Right cardiac atrium (tissue), 5 donors: ENCODE results near the gene SLC22A9. TPM values are rescaled to one million over a fixed set of nuclear protein-coding genes. Genes with fewer than 3 reads are reported as not detected.
"Not testable (repeated sequence)": the region's sequence is repeated elsewhere in the genome, so short reads cannot be mapped to it uniquely, and the experiment has no call there.

Source experiments
- ATAC-seq, 2 donors: fragments of 200-7000 bp; cut with Tn5 transposase; one replicate each; pipeline versions ENCODE4 v1.8.0 to v1.9.1; 2020; ENCODE audit warnings: moderate library complexity in 2 of 2, mild to moderate bottlenecking in 1 of 2
- DNase-seq, 3 donors: peaks; one replicate each; pipeline ENCODE4 v3.0.0-alpha.2; 2020
- H3K27ac ChIP-seq: one replicate; pipeline ENCODE4 v1.5.1; 2013; ENCODE audit warnings: mild to moderate bottlenecking, low read length, control low read depth, moderate library complexity
- H3K27me3 ChIP-seq: one replicate; pipeline ENCODE4 v1.6.1; 2013; ENCODE audit not compliant: control insufficient read depth, insufficient read depth
- H3K4me1 ChIP-seq: one replicate; pipeline ENCODE4 v1.6.1; 2013; ENCODE audit warnings: low read length; ENCODE audit not compliant: control insufficient read depth, insufficient read depth
- H3K4me3 ChIP-seq: one replicate; pipeline ENCODE4 v1.5.1; 2013; ENCODE audit warnings: low read length, control low read depth
- H3K9me3 ChIP-seq: one replicate; pipeline ENCODE4 v1.6.1; 2013; ENCODE audit warnings: low read length; ENCODE audit not compliant: control insufficient read depth
- WGBS: extraction: QIAGEN DNeasy Blood & Tissue Kit; methylation state at CpG from one replicate; pipeline ENCODE4 v1.1.7; 2013; 5-methylcytosine and 5-hydroxymethylcytosine counted together
- intact Hi-C, 4 donors: fragments of 100-400 bp; cut with DNase I; formaldehyde crosslinking; loops; one replicate each; pipeline versions ENCODE4 v1.11.0 to v1.14.0; 2022 to 2023
- polyA plus RNA-seq: library from polyadenylated mRNA; stranded (reverse); fragments of 200-250 nt; gene quantifications from one replicate; pipeline ENCODE4 v1.2.3, GENCODE V29; 2013
- total RNA-seq, 4 donors: library from RNA; stranded (reverse); fragmentation: NEBNext Ultra II Directional; extraction: Animal tissue kit (Norgen Biotek cat#: 25700); gene quantifications; one replicate each; pipeline ENCODE4 v1.2.1, GENCODE V29; 2021
- donor health status: healthy with polysubstance abuse.
- donor health status: DM: no; HTN: yes; CAD: no.
- donor health status: DM: no; HTN: no; CAD: no.
- donor health status: DM: no; HTN: yes; CAD: no; lungs with severe emphysema.
- donor health status: DM: yes; HTN: yes; CAD: no.

The SLC22A9 gene
- total and polyA plus RNA-seq, 5 donors: not detected

GRCh38 chr11:63395697-63396096, 26.1 kb downstream of the SLC22A9 start:
- ATAC-seq (no peak), DNase-seq (no peak)
- Histone ChIP-seq H3K4me3 (no peak overlapping the region), H3K9me3 (no peaks in the 10 kb centered on the region), H3K27me3 (no peaks in the 10 kb centered on the region), H3K27ac (no peak overlapping the region), H3K4me1 (no peaks in the 10 kb centered on the region)
- intact Hi-C loops: no loop called here
- WGBS: 84% methylated on average over 1 of the region's 1 CpG

DNA sequence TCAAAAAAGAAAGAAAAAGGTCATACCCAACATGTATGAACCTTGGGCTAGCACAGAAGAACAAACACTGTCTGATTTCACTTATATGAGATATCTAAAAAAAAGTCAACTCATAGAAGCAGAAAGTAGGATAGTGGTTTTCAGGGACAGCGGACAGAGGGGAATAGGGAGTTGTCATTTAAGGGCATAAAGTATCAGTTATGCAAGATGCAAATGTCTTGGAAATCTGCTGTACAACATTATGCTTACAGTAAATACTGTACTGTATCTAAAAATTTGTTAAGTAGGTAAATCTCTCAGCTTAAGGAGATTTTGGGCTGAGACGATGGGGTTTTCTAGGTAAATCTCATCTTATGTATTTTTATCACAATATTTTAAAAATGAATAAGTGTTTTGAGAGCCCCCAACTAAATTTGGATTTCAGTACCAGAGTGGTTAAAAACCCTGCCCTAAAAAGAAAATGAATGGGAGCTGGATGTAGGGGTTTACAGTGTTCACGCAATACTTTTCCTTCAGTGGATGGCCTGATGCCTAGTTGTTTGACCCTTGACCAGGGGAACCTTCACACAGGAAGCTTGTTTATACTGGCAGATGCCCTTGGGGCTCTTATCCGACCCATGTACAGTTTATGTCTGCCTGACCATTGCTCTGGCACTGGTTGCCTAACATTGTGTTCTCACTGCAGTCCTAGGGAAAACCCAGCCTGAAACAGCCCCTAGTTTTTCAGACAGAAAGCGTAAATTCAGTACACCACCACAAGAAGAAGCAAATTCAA, 34.8 kb downstream of the SLC22A9 start:
- intact Hi-C loops: no loop called here
- Histone ChIP-seq H3K9me3 (no peaks in the 10 kb centered on the region), H3K27me3 (no peaks in the 10 kb centered on the region), H3K4me1 (no peaks in the 10 kb centered on the region), H3K4me3 (no peak overlapping the region), H3K27ac (no peak overlapping the region)
- no peak for ATAC-seq
- DNase-seq: no peak
- 65% methylated on average over 5 of the region's 5 CpGs for WGBS

GRCh38 chr11:63405114-63405513, 35.5 kb downstream of the SLC22A9 start:
- Histone ChIP-seq H3K27ac (no peak overlapping the region), H3K4me1 (no peaks in the 10 kb centered on the region), H3K27me3 (no peaks in the 10 kb centered on the region), H3K4me3 (no peak overlapping the region), H3K9me3 (no peaks in the 10 kb centered on the region)
- ATAC-seq (no peak), DNase-seq (no peak)
- intact Hi-C loops: no loop called here
- 58% methylated on average over 3 of the region's 3 CpGs for WGBS

GRCh38 chr11:63406458-63406857, 36.9 kb downstream of the SLC22A9 start:
- no peak for ATAC-seq
- Histone ChIP-seq H3K27ac (no peak overlapping the region), H3K27me3 (no peaks in the 10 kb centered on the region), H3K4me1 (no peaks in the 10 kb centered on the region), H3K4me3 (no peak overlapping the region), H3K9me3 (no peaks in the 10 kb centered on the region)
- intact Hi-C loops: no loop called here
- 86% methylated on average over 2 of the region's 2 CpGs for WGBS
- no peak for DNase-seq

- DNase-seq (no peak), ATAC-seq (no peak)
- WGBS: 85% methylated on average over 2 of the region's 2 CpGs
- Histone ChIP-seq H3K27ac (no peak overlapping the region), H3K4me1 (no peaks in the 10 kb centered on the region), H3K4me3 (no peak overlapping the region), H3K27me3 (no peaks in the 10 kb centered on the region), H3K9me3 (no peaks in the 10 kb centered on the region)
- intact Hi-C loops: no loop called here
Measured at GRCh38 chr11:63417174-63417852, 47.7 kb downstream of the SLC22A9 start.

- Histone ChIP-seq H3K27ac (no peak overlapping the region), H3K9me3 (no peaks in the 10 kb centered on the region), H3K27me3 (no peaks in the 10 kb centered on the region), H3K4me1 (no peaks in the 10 kb centered on the region), H3K4me3 (no peak overlapping the region)
- 83% methylated on average over 2 of the region's 2 CpGs for WGBS
- intact Hi-C loops: no loop called here
- DNase-seq (peak in 2 of 3 donors; percentile 18 to 21), ATAC-seq (no peak)
Measured at GRCh38 chr11:63427971-63428508, 58.5 kb downstream of the SLC22A9 start.

DNA sequence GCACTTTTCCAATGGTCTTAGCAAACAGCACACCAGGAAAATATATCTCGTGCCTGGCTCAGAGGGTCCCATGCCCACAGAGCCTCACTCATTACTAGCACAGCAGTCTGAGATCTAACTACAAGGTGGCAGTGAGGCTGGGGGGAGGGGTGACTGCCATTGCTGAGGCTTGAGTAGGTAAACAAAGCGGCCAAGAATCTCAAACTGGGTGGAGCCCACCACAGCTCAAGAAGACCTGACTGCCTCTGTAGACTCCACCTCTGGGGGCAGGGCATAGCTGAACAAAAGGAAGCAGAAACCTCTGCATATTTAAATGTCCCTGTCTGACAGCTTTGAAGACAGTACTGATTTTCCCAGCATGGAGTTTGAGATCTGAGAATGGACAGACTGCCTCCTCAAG, 61.1 kb downstream of the SLC22A9 start:
- WGBS: 68% methylated on average over 2 of the region's 2 CpGs
- H3K9me3 ChIP-seq, intact Hi-C loops, H3K27me3 ChIP-seq, H3K4me3 ChIP-seq, ATAC-seq, H3K4me1 ChIP-seq, H3K27ac ChIP-seq: not testable (repeated sequence)
- peak in 1 of 3 donors; percentile 23 for DNase-seq

- intact Hi-C loops, DNase-seq, ATAC-seq, H3K27me3 ChIP-seq, H3K27ac ChIP-seq, H3K4me3 ChIP-seq, H3K9me3 ChIP-seq, H3K4me1 ChIP-seq: not testable (repeated sequence)
- WGBS: 74% methylated on average over 22 of the region's 22 CpGs
Measured at GRCh38 chr11:63435351-63435750, 65.8 kb downstream of the SLC22A9 start.

- WGBS: 15% methylated on average over 4 of the region's 4 CpGs
- intact Hi-C loops, ATAC-seq, H3K4me1 ChIP-seq, H3K27me3 ChIP-seq, H3K27ac ChIP-seq, H3K9me3 ChIP-seq, DNase-seq, H3K4me3 ChIP-seq: not testable (repeated sequence)
Measured at GRCh38 chr11:63435831-63436230, 66.2 kb downstream of the SLC22A9 start.

DNA sequence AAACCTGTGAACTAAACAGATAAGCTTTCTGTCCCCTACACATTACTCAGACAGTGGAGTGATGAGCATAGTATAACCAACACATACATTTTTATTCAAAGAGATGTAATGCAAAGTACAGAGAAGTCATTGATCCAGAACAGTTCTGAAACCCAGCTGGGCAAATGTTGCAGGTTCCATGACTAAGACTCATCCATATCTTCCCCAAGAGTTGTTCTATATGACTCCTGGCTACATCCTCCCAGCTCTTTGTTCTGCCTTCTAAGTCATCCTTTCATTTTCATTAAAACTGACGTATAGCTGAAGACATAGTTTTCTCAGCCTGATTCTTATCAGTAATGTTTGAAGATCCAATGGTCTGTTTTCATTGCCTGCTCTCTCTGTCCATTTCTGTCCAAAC, 74.1 kb downstream of the SLC22A9 start:
- 62% methylated on average over 1 of the region's 1 CpG for whole genome bisulfite sequencing
- ATAC-seq (no peak), DNase-seq (no peak)
- Histone ChIP-seq H3K4me1 (no peaks in the 10 kb centered on the region), H3K27me3 (no peaks in the 10 kb centered on the region), H3K27ac (no peak overlapping the region), H3K4me3 (no peak overlapping the region), H3K9me3 (no peaks in the 10 kb centered on the region)
- intact Hi-C loops: no loop called here

GRCh38 chr11:63444160-63444559, 74.6 kb downstream of the SLC22A9 start:
- Histone ChIP-seq H3K4me1 (no peaks in the 10 kb centered on the region), H3K27ac (no peak overlapping the region), H3K9me3 (no peaks in the 10 kb centered on the region), H3K27me3 (no peaks in the 10 kb centered on the region), H3K4me3 (no peak overlapping the region)
- DNase-seq (no peak), ATAC-seq (no peak)
- intact Hi-C loops: no loop called here
- 73% methylated on average over 2 of the region's 2 CpGs for WGBS
